ENCODE measurements around the gene TFAP2C. TPM values are rescaled to one million over a fixed set of nuclear protein-coding genes. Genes with fewer than 3 reads are reported as not detected.

The TFAP2C gene
- total RNA-seq, 1 donor from 2014 or later, result 0.50 TPM

DNA sequence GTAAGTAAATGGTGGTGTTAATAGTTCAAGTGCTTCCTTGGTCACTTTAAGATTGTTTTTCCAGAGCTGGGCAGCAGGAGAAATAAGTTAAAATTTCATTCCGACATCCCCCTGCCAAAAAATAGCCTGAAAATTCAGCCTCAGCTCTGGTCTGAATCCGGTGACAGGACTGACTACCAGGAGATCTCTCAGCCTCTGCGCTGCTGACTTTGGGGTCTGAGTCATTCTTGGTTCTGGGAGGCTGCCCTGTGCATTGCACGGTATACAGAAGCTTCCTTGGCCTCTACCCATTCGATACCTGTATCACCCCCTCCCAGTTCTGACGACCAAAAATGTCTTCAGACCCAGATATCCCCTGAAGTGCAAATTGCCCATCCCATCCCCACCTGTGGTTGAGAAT is 36.3 kb upstream of the TFAP2C start:
- peaks cover 13% of the 10 kb centered on the region for H3K27me3 Mint-ChIP-seq
- H3K36me3 Mint-ChIP-seq (ENCODE audit: insufficient read depth), result no peaks in the 10 kb centered on the region
- no peaks in the 10 kb centered on the region for H3K9me3 Mint-ChIP-seq (ENCODE audit: low read depth)
- DNase-seq (ENCODE audit: low spot score, unreplicated experiment), result no peak
- TF ChIP-seq CTCF (IDR thresholded peaks at IDR 0.05; ENCODE audit: unreplicated experiment), result no peak
- no peak overlapping the region for H3K27ac Mint-ChIP-seq
- no peak overlapping the region for H3K4me3 Mint-ChIP-seq (ENCODE audit: low read depth)
- H3K4me1 Mint-ChIP-seq (ENCODE audit: low read depth), result peaks cover 5% of the 10 kb centered on the region

DNA sequence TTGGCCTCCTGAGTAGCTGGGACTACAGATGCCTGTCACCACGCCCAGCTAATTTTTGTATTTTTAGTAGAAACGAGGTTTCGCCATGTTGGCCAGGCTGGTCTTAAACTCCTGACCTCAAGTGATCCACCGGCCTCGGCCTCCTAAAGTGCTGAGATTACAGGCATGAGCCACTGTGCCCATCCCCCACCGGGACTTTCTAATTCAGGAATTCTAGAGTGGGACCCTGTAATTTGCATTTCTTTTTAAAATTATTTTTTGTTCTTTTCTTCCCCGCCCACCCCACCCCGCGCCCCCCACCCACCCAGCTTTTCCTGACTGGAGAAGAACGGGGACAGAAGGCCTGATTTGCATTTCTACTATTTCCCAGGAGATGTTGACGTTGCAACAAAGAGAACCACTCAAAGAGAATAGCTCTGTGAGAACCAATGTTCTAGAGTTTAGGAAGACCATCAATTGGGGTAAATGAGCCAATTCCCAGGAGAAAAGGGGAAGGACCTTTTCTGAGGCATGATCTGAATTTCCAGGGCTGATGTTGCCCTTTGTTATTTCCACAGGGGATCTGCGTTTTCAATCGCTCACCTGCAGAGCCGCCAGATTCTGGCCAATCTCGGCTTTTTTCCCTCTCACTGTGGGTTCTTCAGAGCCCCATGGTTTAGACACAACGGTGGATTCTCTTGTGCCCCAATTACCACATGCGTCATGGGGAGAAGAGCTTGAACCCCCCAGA is 33.2 kb upstream of the TFAP2C start:
- H3K4me3 Mint-ChIP-seq (ENCODE audit: low read depth), result no peak overlapping the region
- no peaks in the 10 kb centered on the region for H3K9me3 Mint-ChIP-seq (ENCODE audit: low read depth)
- no peak for TF ChIP-seq CTCF (IDR thresholded peaks at IDR 0.05; ENCODE audit: unreplicated experiment)
- H3K27me3 Mint-ChIP-seq, result peaks cover 7% of the 10 kb centered on the region
- H3K4me1 Mint-ChIP-seq (ENCODE audit: low read depth), result peaks cover 5% of the 10 kb centered on the region
- no peak for DNase-seq (ENCODE audit: low spot score, unreplicated experiment)
- no peak overlapping the region for H3K27ac Mint-ChIP-seq
- no peaks in the 10 kb centered on the region for H3K36me3 Mint-ChIP-seq (ENCODE audit: insufficient read depth)

- no peak for TF ChIP-seq CTCF (IDR thresholded peaks at IDR 0.05; ENCODE audit: unreplicated experiment)
- H3K36me3 Mint-ChIP-seq (ENCODE audit: insufficient read depth), result no peaks in the 10 kb centered on the region
- H3K4me3 Mint-ChIP-seq (ENCODE audit: low read depth), result no peak overlapping the region
- no peaks in the 10 kb centered on the region for H3K9me3 Mint-ChIP-seq (ENCODE audit: low read depth)
- no peak for DNase-seq (ENCODE audit: low spot score, unreplicated experiment)
- H3K4me1 Mint-ChIP-seq (ENCODE audit: low read depth), result peaks cover 5% of the 10 kb centered on the region
- peaks cover 4% of the 10 kb centered on the region for H3K27me3 Mint-ChIP-seq
- H3K27ac Mint-ChIP-seq, result no peak overlapping the region
Observed at GRCh38 chr20:56601166-56601565, 27.9 kb upstream of the TFAP2C start.

DNA sequence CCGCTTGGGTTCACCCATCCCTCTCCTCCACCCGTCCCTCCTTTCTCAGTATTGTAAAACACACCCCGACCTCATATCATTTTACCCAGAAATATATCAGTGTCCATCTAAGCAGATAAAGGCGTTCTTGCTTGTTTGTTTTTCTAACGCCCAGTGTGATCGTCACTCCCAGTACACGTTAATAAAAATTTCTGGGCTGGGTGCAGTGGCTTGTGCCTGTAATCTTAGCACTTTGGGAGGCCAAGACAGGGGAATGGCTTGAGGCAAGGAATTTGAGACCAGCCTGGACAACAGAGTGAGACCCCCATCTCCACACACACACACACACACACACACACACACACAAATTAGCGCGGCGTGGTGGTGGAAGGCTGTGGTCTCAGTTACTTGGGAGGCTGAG is 24.4 kb upstream of the TFAP2C start:
- H3K4me1 Mint-ChIP-seq (ENCODE audit: low read depth), result peaks cover 8% of the 10 kb centered on the region
- H3K9me3 Mint-ChIP-seq (ENCODE audit: low read depth), result no peaks in the 10 kb centered on the region
- TF ChIP-seq CTCF (IDR thresholded peaks at IDR 0.05; ENCODE audit: unreplicated experiment), result no peak
- no peak overlapping the region for H3K27ac Mint-ChIP-seq
- H3K36me3 Mint-ChIP-seq (ENCODE audit: insufficient read depth), result no peaks in the 10 kb centered on the region
- DNase-seq (ENCODE audit: low spot score, unreplicated experiment), result no peak
- H3K4me3 Mint-ChIP-seq (ENCODE audit: low read depth), result no peak overlapping the region
- H3K27me3 Mint-ChIP-seq, result peaks cover 13% of the 10 kb centered on the region

GRCh38 chr20:56605261-56605996 is 23.7 kb upstream of the TFAP2C start:
- peaks cover 13% of the 10 kb centered on the region for H3K27me3 Mint-ChIP-seq
- H3K4me1 Mint-ChIP-seq (ENCODE audit: low read depth), result peaks cover 8% of the 10 kb centered on the region
- no peak for TF ChIP-seq CTCF (IDR thresholded peaks at IDR 0.05; ENCODE audit: unreplicated experiment)
- H3K4me3 Mint-ChIP-seq (ENCODE audit: low read depth), result no peak overlapping the region
- H3K36me3 Mint-ChIP-seq (ENCODE audit: insufficient read depth), result no peaks in the 10 kb centered on the region
- no peaks in the 10 kb centered on the region for H3K9me3 Mint-ChIP-seq (ENCODE audit: low read depth)
- H3K27ac Mint-ChIP-seq, result no peak overlapping the region
- DNase-seq (ENCODE audit: low spot score, unreplicated experiment), result no peak

All from progenitor cell of endocrine pancreas (in vitro differentiated cells).